GM23338 (cell line): ENCODE measurements around the gene DENND5B.

Experiments used
- CREB1 ChIP-seq: fragments of 250-450 bp; sonication (Bioruptor Pico); IDR thresholded peaks from 2 replicates; pipeline ENCODE4 v1.5.0; 2020; ENCODE audit warnings: low read depth, mild to moderate bottlenecking, moderate library complexity
- EZH2 ChIP-seq: fragments of 200-600 bp; sonication (generic); IDR thresholded peaks from one replicate; pipeline ENCODE4 v1.8.0; 2017; ENCODE audit warnings: antibody characterized with exemption, mild to moderate bottlenecking, low read depth; ENCODE audit not compliant: unreplicated experiment
- EZH2phosphoT487 ChIP-seq: fragments of 200-600 bp; sonication (generic); IDR thresholded peaks from one replicate; pipeline ENCODE4 v1.8.1; 2018; ENCODE audit warnings: antibody characterized with exemption; ENCODE audit not compliant: unreplicated experiment
- JUNB ChIP-seq: IDR thresholded peaks from one replicate; pipeline ENCODE4 v1.6.1; 2016; ENCODE audit warnings: antibody characterized with exemption; ENCODE audit not compliant: unreplicated experiment
- POLR2AphosphoS5 ChIP-seq: IDR thresholded peaks from 2 replicates; pipeline ENCODE4 v1.6.1; 2016; ENCODE audit warnings: antibody characterized with exemption, low read depth
- ZNF331 ChIP-seq: fragments of 250-450 bp; sonication (Bioruptor Pico); IDR thresholded peaks from 2 replicates; pipeline ENCODE4 v1.5.0; 2020; ENCODE audit warnings: low read depth, mild to moderate bottlenecking, moderate library complexity
- TF ChIP-seq, protein P1 (sequence below), 2 experiments: fragments of 200-600 bp in 1 of 2; sonication (generic) in 1 of 2; conservative IDR thresholded peaks; 2 replicates each; pipeline versions ENCODE4 v1.5.1 to v1.6.1; 2016 to 2017; ENCODE audit warnings: antibody characterized with exemption in 2 of 2, low read depth in 2 of 2, mild to moderate bottlenecking in 2 of 2, moderate library complexity in 1 of 2
- TF ChIP-seq, protein P2 (sequence below): IDR thresholded peaks from 2 replicates; pipeline ENCODE4 v1.6.1; 2016; ENCODE audit warnings: antibody characterized with exemption
- TF ChIP-seq, protein P3 (sequence below): IDR thresholded peaks from one replicate; pipeline ENCODE4 v1.6.1; 2018; ENCODE audit warnings: antibody characterized with exemption; ENCODE audit not compliant: unreplicated experiment

DNA sequence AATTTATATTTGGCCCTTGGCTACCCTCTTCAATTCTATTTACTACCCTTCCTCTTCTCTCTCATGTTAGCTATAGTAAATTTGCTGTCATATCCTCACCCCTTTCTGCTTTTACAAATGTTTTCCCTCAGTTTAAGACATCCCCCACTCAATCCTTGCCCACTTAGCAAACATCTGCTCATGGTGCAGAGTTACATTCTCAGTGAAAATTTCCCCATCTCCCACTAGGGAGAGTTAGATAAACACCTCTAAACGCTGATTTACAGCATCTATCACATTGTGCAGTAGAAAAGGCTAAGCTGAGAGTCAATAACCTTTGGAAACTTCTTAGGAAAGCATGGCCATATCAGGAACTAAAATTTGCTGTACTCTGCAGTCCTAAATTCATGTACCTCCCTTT lies 69.0 kb downstream of the DENND5B start:
- TF ChIP-seq EZH2, result no peak
- TF ChIP-seq, protein P1, sequence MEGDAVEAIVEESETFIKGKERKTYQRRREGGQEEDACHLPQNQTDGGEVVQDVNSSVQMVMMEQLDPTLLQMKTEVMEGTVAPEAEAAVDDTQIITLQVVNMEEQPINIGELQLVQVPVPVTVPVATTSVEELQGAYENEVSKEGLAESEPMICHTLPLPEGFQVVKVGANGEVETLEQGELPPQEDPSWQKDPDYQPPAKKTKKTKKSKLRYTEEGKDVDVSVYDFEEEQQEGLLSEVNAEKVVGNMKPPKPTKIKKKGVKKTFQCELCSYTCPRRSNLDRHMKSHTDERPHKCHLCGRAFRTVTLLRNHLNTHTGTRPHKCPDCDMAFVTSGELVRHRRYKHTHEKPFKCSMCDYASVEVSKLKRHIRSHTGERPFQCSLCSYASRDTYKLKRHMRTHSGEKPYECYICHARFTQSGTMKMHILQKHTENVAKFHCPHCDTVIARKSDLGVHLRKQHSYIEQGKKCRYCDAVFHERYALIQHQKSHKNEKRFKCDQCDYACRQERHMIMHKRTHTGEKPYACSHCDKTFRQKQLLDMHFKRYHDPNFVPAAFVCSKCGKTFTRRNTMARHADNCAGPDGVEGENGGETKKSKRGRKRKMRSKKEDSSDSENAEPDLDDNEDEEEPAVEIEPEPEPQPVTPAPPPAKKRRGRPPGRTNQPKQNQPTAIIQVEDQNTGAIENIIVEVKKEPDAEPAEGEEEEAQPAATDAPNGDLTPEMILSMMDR (conservative IDR thresholded peaks at IDR 0.05; ENCODE audit: low read depth in 2 of 2), result no peak
- TF ChIP-seq POLR2AphosphoS5, result no peak
- no peak for TF ChIP-seq EZH2phosphoT487
- TF ChIP-seq CREB1 (CRISPR knock-in tag), result no peak
- TF ChIP-seq JUNB, result no peak
- TF ChIP-seq, protein P2, sequence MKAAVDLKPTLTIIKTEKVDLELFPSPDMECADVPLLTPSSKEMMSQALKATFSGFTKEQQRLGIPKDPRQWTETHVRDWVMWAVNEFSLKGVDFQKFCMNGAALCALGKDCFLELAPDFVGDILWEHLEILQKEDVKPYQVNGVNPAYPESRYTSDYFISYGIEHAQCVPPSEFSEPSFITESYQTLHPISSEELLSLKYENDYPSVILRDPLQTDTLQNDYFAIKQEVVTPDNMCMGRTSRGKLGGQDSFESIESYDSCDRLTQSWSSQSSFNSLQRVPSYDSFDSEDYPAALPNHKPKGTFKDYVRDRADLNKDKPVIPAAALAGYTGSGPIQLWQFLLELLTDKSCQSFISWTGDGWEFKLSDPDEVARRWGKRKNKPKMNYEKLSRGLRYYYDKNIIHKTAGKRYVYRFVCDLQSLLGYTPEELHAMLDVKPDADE, result no peak
- TF ChIP-seq, protein P3, sequence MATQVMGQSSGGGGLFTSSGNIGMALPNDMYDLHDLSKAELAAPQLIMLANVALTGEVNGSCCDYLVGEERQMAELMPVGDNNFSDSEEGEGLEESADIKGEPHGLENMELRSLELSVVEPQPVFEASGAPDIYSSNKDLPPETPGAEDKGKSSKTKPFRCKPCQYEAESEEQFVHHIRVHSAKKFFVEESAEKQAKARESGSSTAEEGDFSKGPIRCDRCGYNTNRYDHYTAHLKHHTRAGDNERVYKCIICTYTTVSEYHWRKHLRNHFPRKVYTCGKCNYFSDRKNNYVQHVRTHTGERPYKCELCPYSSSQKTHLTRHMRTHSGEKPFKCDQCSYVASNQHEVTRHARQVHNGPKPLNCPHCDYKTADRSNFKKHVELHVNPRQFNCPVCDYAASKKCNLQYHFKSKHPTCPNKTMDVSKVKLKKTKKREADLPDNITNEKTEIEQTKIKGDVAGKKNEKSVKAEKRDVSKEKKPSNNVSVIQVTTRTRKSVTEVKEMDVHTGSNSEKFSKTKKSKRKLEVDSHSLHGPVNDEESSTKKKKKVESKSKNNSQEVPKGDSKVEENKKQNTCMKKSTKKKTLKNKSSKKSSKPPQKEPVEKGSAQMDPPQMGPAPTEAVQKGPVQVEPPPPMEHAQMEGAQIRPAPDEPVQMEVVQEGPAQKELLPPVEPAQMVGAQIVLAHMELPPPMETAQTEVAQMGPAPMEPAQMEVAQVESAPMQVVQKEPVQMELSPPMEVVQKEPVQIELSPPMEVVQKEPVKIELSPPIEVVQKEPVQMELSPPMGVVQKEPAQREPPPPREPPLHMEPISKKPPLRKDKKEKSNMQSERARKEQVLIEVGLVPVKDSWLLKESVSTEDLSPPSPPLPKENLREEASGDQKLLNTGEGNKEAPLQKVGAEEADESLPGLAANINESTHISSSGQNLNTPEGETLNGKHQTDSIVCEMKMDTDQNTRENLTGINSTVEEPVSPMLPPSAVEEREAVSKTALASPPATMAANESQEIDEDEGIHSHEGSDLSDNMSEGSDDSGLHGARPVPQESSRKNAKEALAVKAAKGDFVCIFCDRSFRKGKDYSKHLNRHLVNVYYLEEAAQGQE, result no peak
- no peak for TF ChIP-seq ZNF331
